8988T (cell line): ENCODE results near the gene PODXL2.
"Not testable (repeated sequence)": the region's sequence is repeated elsewhere in the genome, so short reads cannot be mapped to it uniquely, and the experiment has no call there.

ENCODE experiments used
- DNase-seq: peaks from one replicate; pipeline ENCODE4 v3.0.0; 2011

Gene PODXL2

DNA sequence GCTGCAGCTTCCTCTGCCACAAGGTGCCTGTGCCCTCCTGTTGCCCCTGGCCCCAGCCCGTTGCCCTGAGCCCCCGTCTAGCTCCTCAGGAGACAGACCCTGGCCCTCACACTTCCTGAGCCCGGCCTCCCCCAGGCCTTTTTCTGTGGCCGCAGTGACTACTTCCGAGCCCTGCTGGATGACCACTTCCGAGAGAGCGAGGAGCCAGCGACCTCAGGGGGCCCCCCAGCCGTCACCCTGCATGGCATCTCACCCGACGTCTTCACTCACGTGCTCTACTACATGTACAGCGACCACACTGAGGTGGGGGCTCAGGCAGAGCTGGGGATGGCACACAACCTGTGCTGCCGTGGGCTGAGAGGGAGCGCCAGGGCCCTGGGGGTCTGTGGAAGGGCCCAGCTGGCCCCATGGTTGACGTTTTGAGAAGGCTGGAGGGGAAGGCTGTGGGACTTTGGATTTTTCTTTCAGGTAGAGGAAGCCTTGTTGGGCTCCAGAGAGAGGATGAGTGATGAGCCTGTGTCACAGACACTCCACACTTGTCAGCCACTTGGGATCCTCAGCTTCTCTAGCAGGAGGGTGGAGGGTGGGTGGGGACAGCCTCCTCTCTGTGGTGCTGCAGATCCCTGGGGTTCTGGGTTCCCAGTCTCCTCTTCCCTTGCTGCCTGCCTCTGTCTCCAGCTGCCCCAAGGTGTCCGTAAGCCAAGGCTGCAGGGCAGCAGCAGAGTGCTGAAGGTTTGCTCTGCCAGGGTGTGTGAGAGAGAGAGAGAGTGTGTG lies 48.7 kb downstream of the PODXL2 start:
- no peak for DNase-seq

DNA sequence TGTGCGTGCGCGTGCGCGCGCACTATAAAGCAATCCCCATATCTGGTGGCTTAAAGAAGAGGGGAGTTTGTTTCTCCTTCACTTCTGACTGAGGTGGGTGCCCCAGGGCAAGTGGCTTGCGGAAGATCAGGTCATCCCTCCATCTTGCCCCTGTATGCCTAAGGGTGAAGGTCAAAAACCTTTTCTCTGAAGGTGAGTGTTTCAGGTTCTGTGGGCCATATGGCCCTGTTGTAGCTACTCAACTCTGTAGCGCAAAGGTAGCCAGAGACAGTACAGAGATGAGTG lies 49.3 kb downstream of the PODXL2 start:
- DNase-seq = no peak

DNA sequence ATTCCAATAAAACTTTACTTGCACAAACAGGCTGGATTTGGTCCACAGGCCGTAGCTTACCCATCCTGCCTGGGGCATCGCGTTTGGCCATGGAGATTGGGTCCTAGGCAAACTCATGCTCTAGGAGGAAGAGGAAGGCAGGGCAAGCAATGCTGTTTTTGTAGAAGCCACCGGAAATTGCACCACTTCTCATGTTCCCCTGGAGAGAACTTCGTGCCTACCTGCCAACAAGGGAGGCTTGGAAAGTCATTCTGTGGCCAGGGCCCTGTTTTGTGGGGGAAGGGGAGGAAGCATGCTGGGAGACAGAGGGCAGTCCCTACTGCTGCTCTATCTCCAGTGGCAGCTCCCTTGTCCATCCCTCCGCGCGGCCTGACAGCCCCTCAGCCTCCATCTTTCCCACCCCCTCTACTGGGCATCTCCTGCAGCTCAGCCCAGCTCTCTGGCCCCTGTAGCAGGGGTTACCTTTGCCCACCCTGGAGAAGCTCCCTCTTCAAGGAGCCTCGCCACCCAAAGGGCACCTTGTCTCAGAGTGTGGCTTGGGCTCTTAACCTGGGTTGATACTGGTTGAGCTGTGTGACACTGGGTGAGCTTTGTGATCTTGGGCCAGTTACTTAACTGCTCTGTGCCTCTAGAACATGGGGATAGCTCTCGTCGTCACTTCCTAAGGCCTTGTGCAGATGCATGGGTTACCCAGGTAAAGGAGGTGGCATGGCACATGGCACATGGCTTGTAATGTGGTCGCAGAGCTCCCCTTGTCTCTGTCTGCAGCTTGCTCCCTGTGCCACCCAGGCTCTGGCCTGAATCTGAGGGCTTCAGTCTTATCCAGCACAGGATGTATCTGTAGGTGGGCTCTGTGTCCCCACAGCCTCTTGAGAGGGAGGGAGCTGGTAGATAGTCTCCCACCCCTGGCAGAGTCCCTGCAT lies 49.9 kb downstream of the PODXL2 start:
- DNase-seq = no peak

DNA sequence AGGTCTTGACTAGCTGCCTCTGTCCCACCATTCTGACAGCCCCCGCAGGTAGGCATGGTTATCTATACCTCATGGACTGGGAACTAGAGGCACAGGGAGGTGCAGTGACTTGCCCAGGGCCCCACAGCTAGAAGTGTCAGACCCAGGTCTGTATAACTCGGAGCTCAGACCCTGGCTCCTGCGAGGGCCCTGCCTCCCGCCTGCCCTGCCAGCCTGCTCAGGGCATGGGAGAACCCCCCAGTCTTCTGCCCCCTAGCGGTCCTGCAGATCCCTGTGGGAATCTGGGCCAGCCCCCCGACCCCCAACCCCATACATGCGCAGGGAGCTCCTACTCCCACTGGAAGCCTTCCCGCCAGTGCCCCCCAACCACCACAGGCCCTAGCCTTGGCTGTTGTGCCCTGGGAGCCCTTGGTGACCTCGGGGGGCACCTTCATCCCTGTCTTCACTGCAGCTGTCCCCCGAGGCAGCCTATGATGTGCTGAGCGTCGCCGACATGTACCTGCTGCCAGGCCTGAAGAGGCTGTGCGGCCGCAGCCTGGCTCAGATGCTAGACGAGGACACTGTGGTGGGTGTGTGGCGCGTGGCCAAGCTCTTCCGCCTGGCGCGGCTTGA lies 50.7 kb downstream of the PODXL2 start:
- DNase-seq = no peak

DNA sequence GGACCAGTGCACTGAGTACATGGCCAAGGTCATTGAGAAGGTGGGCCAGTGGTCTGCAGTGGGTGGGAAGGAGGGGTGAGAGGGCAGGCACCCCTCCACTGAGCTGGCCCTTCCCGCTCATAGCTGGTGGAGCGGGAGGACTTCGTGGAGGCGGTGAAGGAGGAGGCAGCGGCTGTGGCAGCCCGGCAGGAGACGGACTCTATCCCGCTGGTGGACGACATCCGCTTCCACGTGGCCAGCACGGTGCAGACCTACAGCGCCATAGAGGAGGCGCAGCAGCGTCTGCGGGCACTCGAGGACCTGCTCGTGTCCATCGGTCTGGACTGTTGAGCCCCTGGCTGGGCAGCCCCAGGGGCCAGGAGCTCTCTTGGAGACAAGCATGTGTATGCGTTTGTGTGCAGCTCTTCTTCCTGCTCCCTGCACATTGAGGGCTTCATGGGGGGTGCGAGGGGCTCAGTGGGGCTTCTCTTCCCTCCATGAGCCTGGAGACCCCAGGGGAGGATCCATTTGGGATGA lies 51.2 kb downstream of the PODXL2 start:
- DNase-seq = no peak

DNA sequence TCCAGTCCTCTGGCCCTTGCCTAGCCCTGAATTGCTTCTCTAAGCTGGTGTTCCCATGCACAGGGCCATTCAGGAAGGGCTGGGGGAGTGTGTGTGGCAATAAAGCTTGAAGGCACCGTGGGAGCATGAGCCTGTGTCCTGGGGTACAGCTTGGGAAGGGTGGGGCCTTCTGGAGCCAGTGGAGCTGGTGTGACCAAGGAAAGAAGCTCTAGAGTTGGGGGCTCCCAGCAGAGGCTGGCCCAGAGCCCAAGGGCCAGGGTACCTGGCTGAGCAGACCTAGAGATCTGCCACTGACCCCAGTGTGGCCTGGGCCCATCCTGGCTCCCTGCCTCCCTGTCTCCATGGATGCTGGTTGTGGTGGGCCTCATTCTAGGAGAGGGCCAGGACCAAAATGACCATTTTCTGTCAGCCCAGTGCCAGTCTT lies 51.8 kb downstream of the PODXL2 start:
- DNase-seq = no peak

DNA sequence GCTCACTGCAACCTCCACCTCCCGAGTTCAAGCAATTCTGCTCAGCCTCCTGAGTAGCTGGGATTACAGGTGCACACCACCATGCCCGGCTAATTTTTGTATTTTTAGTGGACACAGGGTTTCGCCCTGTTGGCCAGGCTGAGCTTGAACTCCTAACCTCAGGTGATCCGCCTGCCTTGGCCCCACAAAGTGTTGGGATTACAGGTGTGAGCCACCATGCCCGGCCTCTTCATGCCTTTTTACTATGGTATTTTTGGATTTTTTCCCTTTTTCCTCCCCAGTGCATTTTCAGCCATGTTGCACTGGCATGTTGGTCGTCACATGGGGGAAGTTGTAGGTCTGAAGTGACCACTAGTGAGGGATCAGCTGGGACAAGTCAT lies 53.2 kb downstream of the PODXL2 start:
- not testable (repeated sequence) for DNase-seq

DNA sequence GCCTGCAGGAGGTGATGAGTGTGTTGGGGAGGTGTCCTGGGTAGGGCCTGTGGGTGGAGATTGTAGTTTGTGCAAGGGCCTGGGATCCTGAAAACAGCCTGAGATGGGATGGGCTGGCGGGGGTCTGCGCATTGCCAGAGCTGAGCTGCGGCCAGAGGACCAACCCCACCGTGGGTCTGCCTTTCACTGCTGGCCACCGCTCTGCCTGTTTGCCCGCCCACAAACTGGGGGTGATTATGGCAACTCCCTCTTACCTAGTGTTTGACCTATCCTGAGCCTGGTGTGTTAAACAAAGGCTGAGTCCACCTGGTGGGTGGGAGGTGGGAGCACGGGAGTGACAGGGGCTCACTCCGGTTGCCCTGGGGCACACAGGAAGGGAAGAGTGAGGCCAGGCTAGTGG lies 53.6 kb downstream of the PODXL2 start:
- no peak for DNase-seq

DNA sequence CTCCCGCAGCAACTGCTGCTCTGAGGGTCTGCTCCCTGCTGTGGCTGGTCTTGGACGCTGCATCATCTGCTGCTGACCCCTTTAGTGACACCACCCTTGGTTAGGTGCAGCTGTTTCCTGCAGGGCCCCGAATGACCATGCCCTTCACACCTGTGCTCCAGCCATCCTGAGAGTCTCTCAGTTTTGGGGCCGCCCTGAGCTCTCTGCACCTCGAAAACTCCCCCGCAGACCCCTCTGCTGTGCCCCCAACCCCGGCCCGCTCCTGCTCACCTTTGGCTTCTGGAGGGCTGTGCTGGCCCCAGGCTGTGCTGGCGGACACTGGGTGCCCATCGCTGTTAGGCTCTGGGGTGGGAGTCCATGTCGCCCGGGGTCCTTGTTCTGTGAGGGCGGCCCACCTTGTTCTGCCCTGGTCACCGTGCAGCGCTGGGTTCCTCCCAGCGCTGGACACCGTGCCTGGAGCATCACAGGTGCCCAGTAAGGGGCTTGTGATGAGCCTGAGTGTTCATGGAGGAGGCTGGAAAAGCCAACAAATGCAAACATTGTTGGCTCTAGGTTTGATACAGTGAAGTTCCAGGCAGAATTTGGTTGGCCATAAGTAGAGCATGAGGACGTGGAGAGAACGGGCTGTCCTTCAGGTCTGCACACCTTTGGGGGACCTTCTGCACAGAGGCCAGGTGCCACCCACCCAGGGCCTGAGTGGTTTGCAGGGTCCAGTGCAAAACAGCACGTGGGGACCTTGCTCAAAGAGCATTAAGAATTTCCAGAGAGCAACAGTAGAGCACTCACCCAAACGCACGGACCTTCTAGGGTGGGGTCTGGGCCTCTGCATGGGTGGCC lies 56.1 kb downstream of the PODXL2 start:
- DNase-seq = no peak

DNA sequence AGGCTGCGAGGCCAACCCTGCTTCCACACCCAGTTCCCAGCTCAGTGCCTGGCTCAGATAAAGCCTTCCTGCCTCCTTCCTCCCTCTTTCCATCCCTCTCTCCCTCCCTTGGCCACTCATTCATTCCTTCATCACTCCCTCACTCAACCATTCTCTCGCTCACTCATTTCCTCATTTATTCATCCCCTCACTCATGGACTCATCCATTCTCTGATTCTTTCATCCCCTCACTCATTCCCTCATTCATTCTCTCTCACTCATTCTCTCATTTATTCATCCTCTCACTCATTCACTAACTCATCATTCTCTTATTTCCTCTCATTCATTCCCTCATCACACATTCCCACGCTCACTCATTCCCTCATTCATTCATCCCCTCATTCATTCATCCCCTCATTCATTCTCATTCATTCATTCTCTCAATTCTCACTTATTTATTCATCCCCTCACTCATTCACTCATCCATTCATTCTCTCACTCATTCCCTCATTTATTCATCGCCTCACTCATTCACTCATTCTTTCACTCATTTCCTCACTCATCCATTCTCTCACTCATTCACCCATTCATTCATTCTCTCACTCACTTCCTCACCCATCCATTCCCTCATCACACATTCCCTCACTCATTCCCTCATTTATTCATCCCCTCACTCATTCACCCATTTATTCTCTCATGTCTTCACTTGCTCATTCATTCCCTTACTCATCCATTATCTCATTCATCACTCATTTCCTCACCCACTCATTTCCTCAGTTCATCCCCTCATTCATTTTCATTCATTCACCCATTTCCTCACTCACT lies 56.9 kb downstream of the PODXL2 start:
- no peak for DNase-seq

DNA sequence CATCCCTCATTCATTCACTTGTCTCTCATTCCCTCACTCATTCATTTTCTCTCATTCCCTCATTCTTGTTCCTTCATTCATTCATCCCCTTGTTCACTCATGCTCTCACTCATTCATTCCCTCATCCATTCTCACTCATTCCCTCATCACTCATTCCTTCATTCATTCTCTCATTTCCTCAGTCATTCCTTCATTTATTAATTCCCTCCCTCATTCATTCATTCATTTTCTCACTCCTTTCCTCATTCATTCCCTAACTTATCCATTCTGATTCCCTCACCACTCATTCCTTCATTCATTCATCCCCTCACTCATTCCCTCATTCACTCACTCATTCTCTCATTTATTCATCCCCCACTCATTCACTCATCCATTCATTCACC lies 57.5 kb downstream of the PODXL2 start:
- DNase-seq = no peak

DNA sequence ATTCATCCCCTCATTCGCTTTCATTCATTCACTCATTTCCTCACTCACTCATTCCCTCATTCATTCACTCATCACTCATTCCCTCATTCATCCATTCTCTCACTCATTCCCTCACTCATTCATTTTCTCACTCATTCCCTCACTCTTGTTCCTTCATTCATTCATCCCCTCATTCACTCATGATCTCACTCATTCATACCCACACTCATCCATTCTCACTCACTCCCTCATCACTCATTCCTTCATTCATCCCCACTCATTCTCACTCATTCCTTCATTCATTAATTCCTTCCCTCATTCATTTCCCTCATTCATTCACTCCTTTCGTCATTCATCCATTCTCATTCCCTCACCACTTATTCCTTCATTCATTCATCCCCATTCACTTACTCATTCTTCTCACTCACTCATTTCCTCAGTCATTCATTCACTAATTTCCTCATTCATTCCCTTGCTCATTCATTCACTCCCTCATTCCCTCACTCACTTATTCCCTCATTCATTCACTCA lies 58.3 kb downstream of the PODXL2 start:
- no peak for DNase-seq

DNA sequence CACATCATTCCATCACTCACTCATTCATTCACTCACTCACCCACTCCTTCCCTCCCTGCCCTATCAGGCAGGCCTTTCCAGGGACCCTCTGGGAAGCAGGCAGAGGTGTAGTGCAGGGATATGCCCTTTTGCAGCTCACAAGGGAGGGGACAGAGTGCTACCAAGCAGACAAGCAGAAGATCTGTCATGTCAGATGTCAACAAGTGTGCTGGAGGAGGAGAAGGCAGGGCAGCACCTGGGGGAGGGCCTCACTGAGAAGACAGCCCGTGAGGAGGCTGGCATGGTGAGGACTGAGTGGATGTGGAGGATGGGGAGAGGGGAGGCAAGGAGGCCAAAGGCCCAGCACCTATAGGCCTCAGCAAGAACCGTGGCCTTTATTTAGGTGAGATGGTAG lies 59.0 kb downstream of the PODXL2 start:
- no peak for DNase-seq

DNA sequence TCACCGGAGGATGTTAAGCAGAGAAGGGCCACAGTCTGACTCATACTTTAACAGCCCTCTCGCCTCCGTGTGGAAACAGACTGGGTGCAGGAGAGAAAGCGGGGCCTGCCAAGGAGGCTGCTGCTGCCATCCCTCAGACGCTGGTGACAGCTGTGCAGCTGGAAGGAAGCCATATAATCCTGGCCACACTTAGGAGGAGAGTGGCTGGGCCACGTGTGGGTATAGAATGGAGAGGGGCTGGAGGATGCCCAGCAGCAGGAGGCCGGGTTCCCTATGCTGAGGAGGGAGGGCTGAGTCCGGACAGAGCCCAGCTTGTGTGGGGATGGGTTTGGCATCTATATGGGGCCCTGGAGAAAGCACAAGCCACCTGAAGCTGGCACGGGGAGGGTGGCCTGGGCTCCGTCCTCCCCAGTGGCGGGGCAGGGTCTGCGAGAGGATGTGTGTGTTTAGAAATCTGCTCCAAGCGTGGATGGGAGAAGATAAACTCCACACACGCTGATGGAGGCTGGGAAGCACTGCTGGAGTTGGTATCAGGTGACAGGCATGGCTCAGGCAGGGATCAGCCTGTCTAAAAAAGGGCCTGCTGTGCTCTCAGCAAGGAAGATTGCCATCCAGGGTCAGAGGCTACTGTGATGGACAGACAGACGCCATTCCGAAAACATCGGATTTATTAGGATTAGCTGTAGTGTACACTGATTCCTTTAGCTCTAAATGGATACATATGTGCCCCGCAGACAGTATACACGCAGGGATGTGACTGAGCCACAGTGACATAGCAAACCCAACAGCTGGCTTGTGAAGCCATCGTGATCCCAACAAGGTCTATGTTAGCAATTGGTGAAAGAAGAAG lies 59.7 kb downstream of the PODXL2 start:
- DNase-seq = no peak

DNA sequence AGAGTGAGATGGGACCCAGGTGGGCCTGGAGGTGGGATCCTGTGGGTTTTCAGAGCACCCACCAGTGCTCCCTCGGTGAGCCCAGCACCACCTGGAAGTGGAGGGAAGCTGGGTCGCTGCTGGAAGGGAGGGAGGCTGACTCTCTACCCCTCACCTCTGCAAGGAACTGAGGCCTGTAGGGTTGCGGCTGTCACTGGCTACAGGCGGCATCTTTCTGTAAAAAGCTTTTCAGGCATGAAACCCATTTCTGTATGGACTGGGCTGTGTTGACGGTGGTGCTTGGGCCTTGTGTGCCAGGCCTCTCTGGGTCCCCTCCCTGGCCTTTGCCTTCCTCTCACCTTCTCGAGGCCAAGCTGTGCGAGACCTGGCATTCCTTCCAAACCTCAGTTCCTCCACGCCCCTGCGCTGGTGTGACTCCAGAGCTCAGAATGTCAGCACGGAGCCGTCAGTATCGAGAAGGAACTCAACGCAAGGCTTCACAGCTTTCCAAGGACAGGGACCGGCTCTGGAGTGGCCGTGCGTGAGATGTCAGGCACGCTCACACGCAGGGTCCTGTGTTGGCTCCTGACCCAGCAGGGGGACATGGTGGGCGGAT lies 60.4 kb downstream of the PODXL2 start:
- no peak for DNase-seq

DNA sequence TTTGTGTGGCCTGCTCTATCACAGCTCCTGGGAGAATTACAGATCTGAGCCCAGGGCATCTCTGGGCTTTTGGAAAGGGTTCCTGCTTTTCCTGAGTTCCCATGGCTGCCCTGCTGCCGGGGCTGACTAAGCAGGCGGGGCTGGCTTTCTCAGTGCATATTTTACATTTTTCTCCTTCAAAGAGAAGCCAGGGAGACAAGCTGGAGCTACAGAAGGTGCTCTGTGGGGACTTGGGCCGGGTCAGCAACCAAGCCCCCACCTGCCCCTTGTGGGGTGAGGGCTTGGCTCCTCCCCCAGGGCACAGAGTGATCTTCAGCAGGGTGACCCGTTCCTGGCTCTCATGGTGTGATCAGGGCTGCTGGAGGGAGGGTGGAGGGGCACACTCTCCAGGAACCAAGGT lies 61.1 kb downstream of the PODXL2 start:
- no peak for DNase-seq

DNA sequence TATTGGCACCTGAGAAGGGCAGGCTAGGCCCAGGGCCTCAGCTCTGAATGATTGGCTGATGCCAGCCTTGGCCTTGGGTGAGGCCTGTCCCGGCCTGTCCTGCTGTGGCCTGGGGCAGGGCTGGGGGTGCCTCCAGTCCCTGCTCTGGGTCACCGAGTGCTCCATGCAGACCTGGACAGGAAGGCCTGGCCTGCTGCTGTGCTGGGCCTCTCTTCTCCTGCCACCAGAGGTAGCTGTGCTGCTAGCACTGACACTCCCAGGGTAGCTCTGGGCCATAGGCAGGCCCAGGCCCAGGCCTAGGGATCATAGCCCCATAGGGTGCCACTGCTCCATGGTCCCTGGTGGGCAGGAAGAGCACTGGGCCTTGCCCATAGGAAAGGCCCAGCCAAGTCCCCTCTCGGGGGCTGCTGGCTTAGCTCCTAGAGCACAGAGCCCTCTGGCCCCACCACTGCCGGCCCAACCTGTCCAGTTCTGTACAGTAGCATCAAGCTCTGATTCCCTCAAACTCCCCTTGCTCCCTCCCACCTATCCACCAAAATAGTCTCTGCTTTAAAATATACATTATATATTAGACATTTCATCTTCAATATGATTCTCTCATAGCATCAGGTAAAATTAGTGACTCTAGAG lies 62.0 kb downstream of the PODXL2 start:
- peak; percentile 34 for DNase-seq

DNA sequence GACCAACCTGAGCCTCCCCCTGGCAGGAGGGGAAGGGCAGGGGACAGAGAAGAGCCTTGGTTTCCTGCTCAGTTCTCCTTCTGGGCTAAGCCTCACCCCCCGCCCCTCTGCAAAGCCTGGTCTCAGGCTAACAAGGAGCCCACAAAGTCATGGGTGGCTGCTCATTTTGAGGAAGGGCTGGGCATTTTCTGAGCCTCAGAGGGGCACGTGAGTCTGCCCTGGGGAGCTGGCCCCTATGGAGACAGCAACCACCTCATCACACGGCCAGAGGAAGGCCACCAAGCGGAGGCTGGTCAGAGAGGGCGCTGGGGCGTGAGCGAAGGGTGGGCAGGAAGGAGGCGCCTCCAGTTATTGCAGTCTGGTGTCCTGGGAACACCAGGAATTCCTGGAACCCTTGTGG lies 62.5 kb downstream of the PODXL2 start:
- DNase-seq = no peak

DNA sequence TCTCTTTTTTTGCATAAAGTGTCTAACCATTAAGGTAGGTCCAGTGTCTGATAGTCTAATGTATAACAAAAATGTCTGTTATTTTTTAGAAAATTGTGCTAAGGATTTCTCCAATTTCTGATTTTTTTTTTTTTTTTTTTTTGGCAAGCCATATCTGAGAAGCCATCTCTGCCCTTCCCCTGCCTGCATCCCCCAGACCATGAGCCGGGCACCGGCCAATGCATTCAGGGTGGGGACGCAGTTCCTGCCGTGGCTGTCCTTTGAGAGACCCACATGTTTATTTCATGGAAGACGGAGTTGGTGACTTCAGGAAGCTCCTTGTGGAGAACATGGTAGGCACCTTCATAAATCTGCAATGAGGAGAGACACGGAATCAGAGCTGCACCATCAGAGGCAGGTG lies 63.0 kb downstream of the PODXL2 start:
- no peak for DNase-seq
